Activated CD8-positive, alpha-beta T cell treated with anti-CD3 and anti-CD28 coated beads for 36 hours (primary cell): ENCODE data around the gene COPE. TPM values are rescaled to one million over a fixed set of nuclear protein-coding genes. Genes with fewer than 3 reads are reported as not detected.

Experiments used
- ATAC-seq: fragments of 200-7000 bp; cut with Tn5 transposase; one replicate; pipeline ENCODE4 v1.10.0; 2021; ENCODE audit warnings: mild to moderate bottlenecking, moderate library complexity
- CTCF ChIA-PET: fragments of 350-600 bp; sonication (Branson Sonifier 250); formaldehyde crosslinking; loops from one replicate; lab custom pipeline; 2021; ENCODE audit warnings: antibody characterized with exemption; lab: Charles Lee
- POLR2A ChIA-PET: fragments of 350-600 bp; sonication (Branson Sonifier 250); formaldehyde crosslinking; loops from one replicate; lab custom pipeline; 2021; ENCODE audit warnings: antibody characterized with exemption; lab: Charles Lee
- DNase-seq: peaks from one replicate; pipeline ENCODE4 v3.0.0-alpha.2; 2020
- H3K27ac Mint-ChIP-seq: one replicate; pipeline ENCODE4 v1.8.0; 2021; ENCODE audit warnings: mild to moderate bottlenecking, mixed read lengths
- H3K27me3 Mint-ChIP-seq: one replicate; pipeline ENCODE4 v1.8.0; 2021; ENCODE audit warnings: mixed read lengths
- H3K36me3 Mint-ChIP-seq: one replicate; pipeline ENCODE4 v1.8.0; 2021; ENCODE audit warnings: low read depth, mixed read lengths
- H3K4me1 Mint-ChIP-seq: one replicate; pipeline ENCODE4 v1.8.0; 2021; ENCODE audit warnings: low read depth, mixed read lengths
- H3K4me3 Mint-ChIP-seq: one replicate; pipeline ENCODE4 v1.8.0; 2021; ENCODE audit warnings: mild to moderate bottlenecking, moderate library complexity, mixed read lengths
- H3K9me3 Mint-ChIP-seq: one replicate; pipeline ENCODE4 v1.8.0; 2021; ENCODE audit warnings: mixed read lengths
- CTCF ChIP-seq: fragments of 200-600 bp; IDR thresholded peaks from one replicate; pipeline ENCODE4 v1.8.0; 2022; ENCODE audit warnings: antibody characterized with exemption, mild to moderate bottlenecking
- intact Hi-C: fragments of 100-400 bp; cut with micrococcal nuclease; formaldehyde crosslinking; loops from one replicate; pipeline ENCODE4 v1.10.0; 2022
- total RNA-seq, 2 experiments: library from RNA; stranded (reverse); gene quantifications; one replicate each; pipeline ENCODE4 v1.2.3, GENCODE V29; 2021

Gene COPE
- total RNA-seq, 2 experiments from 2014 or later, result 179 to 183 TPM

GRCh38 chr19:18865973-18866799 is 53.0 kb downstream of the COPE start:
- DNase-seq (peak; percentile 74), ATAC-seq (peak; percentile 86)
- Mint-ChIP-seq H3K4me3 (no peak overlapping the region), H3K9me3 (no peaks in the 10 kb centered on the region), H3K36me3 (peaks cover 43% of the 10 kb centered on the region), H3K4me1 (peaks cover 3% of the 10 kb centered on the region), H3K27ac (no peak overlapping the region), H3K27me3 (no peaks in the 10 kb centered on the region)
- ChIA-PET CTCF (interaction anchor here (0.7 to 5.0 kb wide), 14 partner anchors 8 to 392 kb away, joined by 3 to 38 read pairs (median 3); partner anchors contain the start of genes COPE, DDX49 and REX1BD), POLR2A (interaction anchor here (0.8 kb wide), 1 partner anchor 34 kb away, joined by 3 read pairs; the partner anchor contains the start of gene UPF1)
- peak; percentile 100 for TF ChIP-seq CTCF
- intact Hi-C loops, result no loop called here

DNA sequence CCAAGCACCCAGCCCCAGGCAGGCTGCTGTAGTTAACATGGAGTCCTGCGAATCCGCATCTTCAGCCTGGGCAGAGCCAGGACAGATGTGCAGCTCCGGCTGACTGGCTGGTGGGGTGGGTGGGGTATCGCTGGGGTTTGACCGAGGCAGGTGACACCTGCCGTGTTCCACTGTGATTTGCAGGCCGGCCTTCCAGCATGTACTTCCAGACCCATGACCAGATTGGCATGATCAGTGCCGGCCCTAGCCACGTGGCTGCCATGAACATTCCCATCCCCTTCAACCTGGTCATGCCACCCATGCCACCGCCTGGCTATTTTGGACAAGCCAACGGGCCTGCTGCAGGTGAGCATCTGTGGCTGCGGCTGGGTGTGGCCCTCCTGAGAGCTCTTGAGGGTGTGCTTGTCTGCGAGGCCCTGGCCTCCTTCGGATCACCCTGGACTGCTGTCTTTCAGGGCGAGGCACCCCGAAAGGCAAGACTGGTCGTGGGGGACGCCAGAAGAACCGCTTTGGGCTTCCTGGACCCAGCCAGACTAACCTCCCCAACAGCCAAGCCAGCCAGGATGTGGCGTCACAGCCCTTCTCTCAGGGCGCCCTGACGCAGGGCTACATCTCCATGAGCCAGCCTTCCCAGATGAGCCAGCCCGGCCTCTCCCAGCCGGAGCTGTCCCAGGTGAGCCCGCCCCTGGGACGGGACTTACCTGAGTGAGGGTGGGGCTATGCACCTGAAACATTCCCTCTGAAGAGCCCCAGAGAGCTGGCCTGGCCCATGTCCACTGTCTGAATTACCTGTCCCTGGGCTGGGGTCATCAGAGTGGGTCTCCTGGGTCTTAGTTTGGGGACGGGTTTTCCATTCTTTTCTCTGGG is 53.8 kb downstream of the COPE start:
- H3K27ac Mint-ChIP-seq, result no peak overlapping the region
- H3K4me1 Mint-ChIP-seq, result no peaks in the 10 kb centered on the region
- CTCF ChIA-PET, result interaction anchor here (0.7 to 5.0 kb wide), 12 partner anchors 7 to 277 kb away, joined by 3 to 38 read pairs (median 3); partner anchors contain the start of genes COPE, DDX49 and REX1BD
- H3K27me3 Mint-ChIP-seq, result no peaks in the 10 kb centered on the region
- no peak for TF ChIP-seq CTCF
- ATAC-seq (no peak), DNase-seq (no peak)
- H3K9me3 Mint-ChIP-seq, result no peaks in the 10 kb centered on the region
- intact Hi-C loops, result no loop called here
- H3K4me3 Mint-ChIP-seq, result no peak overlapping the region
- H3K36me3 Mint-ChIP-seq, result peaks cover 47% of the 10 kb centered on the region
- POLR2A ChIA-PET, result interaction anchor here (0.8 kb wide), 1 partner anchor 33 kb away, joined by 3 read pairs; the partner anchor contains the start of gene UPF1

DNA sequence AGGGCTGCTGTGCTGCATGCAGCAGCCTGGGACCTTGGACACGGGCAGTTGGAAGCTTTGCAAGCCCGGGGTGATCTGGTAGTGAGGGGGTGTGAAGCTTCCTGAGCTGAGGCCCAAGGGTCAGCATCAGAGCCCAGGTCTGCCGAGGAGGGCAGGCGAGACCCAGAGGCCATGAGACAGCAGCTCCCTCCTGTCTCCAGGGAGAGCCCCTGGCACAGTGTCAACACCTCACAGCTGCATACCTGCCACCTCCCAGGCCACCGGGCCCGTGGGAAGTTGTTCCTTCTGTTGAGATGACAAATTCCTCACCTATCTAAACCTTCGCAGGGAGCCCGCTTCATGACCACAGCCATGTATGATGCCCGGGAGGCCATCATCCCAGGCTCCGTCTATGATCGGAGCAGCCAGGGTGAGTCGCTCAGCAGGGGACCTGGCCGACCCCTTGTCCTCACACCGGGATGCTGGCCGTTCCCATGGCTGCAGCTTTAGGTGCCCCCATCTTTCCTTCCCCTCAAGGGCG is 55.3 kb downstream of the COPE start:
- DNase-seq, result no peak
- POLR2A ChIA-PET, result no interaction called here
- intact Hi-C loops, result no loop called here
- no peak for TF ChIP-seq CTCF
- H3K36me3 Mint-ChIP-seq, result peaks cover 49% of the 10 kb centered on the region
- no peaks in the 10 kb centered on the region for H3K9me3 Mint-ChIP-seq
- H3K4me3 Mint-ChIP-seq, result no peak overlapping the region
- CTCF ChIA-PET, result interaction anchor here (1.0 to 5.0 kb wide), 2 partner anchors 19 to 402 kb away, joined by 3 to 38 read pairs; no protein-coding TSS in a partner anchor
- no peak overlapping the region for H3K27ac Mint-ChIP-seq
- ATAC-seq, result no peak
- no peaks in the 10 kb centered on the region for H3K4me1 Mint-ChIP-seq
- no peaks in the 10 kb centered on the region for H3K27me3 Mint-ChIP-seq

DNA sequence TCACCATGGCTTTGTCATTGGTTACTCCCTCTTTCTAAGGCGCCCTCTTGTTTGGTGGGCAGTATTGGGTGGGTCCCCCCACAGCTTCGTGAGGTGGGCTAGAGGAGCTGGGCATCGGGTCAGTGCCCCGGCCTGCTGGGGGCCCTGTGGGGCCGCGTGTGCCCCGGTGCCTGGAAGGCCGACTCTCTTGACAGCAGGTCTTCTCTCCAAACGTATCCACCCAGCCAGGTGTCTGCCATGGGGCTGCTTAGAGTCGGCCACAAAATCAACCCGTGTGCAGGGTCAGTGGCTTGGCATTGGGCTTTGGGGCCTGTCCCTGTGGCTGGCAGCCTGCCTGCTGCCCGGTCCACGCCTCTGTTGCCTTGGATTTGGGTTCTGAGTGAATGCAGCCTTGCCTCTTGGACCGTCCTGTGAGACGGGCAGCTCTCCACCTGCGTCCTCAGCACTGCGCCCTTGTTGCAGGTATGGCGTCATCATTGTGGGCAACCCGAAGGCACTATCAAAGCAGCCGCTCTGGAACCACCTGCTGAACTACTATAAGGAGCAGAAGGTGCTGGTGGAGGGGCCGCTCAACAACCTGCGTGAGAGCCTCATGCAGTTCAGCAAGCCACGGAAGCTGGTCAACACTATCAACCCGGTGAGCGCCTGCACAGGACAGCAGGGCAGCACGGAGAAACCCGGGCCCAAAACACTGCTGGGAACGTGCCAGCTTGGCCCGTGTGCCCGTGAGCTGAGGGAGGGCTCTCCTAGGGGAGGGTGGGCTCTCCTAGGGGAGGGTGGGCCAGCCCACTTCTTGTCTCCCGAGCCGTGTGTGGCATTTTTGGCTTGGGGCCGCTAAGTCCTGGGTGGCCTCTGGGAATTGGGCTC is 56.0 kb downstream of the COPE start:
- ChIA-PET POLR2A (no interaction called here), CTCF (interaction anchor here (1.0 to 5.0 kb wide), 3 partner anchors 15 to 401 kb away, joined by 3 to 38 read pairs (median 4); no protein-coding TSS in a partner anchor)
- Mint-ChIP-seq H3K27me3 (no peaks in the 10 kb centered on the region), H3K4me3 (no peak overlapping the region), H3K9me3 (no peaks in the 10 kb centered on the region), H3K4me1 (no peaks in the 10 kb centered on the region), H3K36me3 (peaks cover 50% of the 10 kb centered on the region), H3K27ac (no peak overlapping the region)
- DNase-seq, result no peak
- no peak for TF ChIP-seq CTCF
- intact Hi-C loops, result no loop called here
- no peak for ATAC-seq
